RPMI7951 (cell line): Measurements from ENCODE around the gene PGBD5. TPM values are rescaled to one million over a fixed set of nuclear protein-coding genes. Genes with fewer than 3 reads are reported as not detected.
"Not testable (repeated sequence)": the region's sequence is repeated elsewhere in the genome, so short reads cannot be mapped to it uniquely, and the experiment has no call there.

Experiments
- DNase-seq: peaks from one replicate; pipeline ENCODE4 v3.0.0-alpha.2; 2012; ENCODE audit warnings: low read depth
- total RNA-seq: library from RNA; depleted of rRNA; stranded (reverse); fragments of >200 nt; shearing (Covaris generic); gene quantifications from 2 replicates; pipeline ENCODE4 v1.2.3, GENCODE V29; 2014

The PGBD5 gene
- total RNA-seq, 1 experiment from 2014 or later = under 0.01 TPM

- DNase-seq = no peak
These were observed 660 bp downstream of the PGBD5 start for GRCh38 chr1:230425252-230426091.

- DNase-seq = no peak
These were observed 1.5 kb downstream of the PGBD5 start for GRCh38 chr1:230424391-230425251.

GRCh38 chr1:230423951-230424350 is 2.2 kb downstream of the PGBD5 start:
- no peak for DNase-seq

- no peak for DNase-seq
These were observed 2.9 kb downstream of the PGBD5 start for GRCh38 chr1:230423261-230423660.

GRCh38 chr1:230422221-230422981 is 3.7 kb downstream of the PGBD5 start:
- no peak for DNase-seq

- no peak for DNase-seq
These were observed 4.7 kb downstream of the PGBD5 start for GRCh38 chr1:230421481-230421880.

GRCh38 chr1:230420372-230420771 is 5.8 kb downstream of the PGBD5 start:
- not testable (repeated sequence) for DNase-seq

- DNase-seq = no peak
These were observed 9.7 kb downstream of the PGBD5 start for GRCh38 chr1:230416430-230416829.

- DNase-seq = no peak
These were observed 10.6 kb downstream of the PGBD5 start for GRCh38 chr1:230415405-230416132.

- no peak for DNase-seq
These were observed 11.4 kb downstream of the PGBD5 start for GRCh38 chr1:230414694-230415093.

GRCh38 chr1:230414102-230414501 is 12.0 kb downstream of the PGBD5 start:
- DNase-seq = no peak

GRCh38 chr1:230413061-230413460 is 13.1 kb downstream of the PGBD5 start:
- DNase-seq = no peak

GRCh38 chr1:230408971-230409370 is 17.2 kb downstream of the PGBD5 start:
- no peak for DNase-seq

- no peak for DNase-seq
These were observed 18.8 kb downstream of the PGBD5 start for GRCh38 chr1:230407351-230407750.

GRCh38 chr1:230406727-230407126 is 19.4 kb downstream of the PGBD5 start:
- not testable (repeated sequence) for DNase-seq

- DNase-seq = no peak
These were observed 22.7 kb downstream of the PGBD5 start for GRCh38 chr1:230403442-230403841.

- peak; percentile 26 for DNase-seq
These were observed 24.3 kb downstream of the PGBD5 start for GRCh38 chr1:230401763-230402294.

GRCh38 chr1:230401101-230401500 is 25.0 kb downstream of the PGBD5 start:
- DNase-seq = no peak

- DNase-seq = no peak
These were observed 26.2 kb downstream of the PGBD5 start for GRCh38 chr1:230400007-230400344.

- DNase-seq = no peak
These were observed 26.7 kb downstream of the PGBD5 start for GRCh38 chr1:230399321-230400006.

- DNase-seq = no peak
These were observed 27.3 kb downstream of the PGBD5 start for GRCh38 chr1:230398856-230399255.
